HG02571 (cell line): ENCODE data around the gene C1QTNF2.

Source experiments
- ATAC-seq: cut with Tn5 transposase; IDR thresholded peaks from one replicate; pipeline ENCODE4 v1.9.1; 2021; ENCODE audit warnings: mild to moderate bottlenecking, moderate library complexity; ENCODE audit not compliant: unreplicated experiment

The C1QTNF2 gene

DNA sequence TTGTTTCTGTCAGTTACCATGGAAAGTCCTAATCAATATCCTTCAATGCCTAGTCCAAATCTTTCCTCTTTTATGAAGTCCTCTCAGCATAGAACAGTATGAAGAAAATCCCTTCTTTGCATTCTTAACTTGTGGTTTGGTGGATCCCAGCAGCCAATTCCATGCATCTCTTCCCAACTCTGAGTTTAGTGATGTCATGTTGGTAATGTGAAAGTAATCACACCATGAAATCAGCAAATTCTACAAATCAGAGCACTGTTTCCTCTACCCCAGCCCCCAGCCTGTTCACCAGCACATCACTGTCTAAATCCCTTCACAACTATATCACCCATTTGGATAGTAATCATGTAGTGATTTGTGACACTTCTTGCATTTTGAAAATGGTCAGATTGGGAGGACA, 4.7 kb upstream of the C1QTNF2 start:
- ATAC-seq: no peak

DNA sequence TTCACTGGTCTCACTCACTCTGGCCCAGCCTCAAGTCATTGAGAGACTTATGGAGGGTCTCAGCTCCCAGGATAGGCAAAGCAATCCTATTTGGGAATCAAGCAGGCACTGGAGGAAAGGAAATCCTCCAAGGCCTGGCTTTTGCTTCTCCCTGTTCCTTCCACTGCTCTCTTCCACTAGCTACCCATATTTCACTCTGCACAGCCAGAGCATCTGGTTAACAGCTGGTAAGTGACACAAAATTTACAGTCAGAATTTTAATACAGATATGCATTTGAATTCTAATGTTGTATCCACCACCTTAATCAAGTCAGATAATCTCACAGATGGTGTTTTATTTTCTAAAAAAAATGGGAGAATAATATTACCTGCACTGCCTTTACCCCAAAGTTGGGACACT, 868 bp upstream of the C1QTNF2 start:
- ATAC-seq: no peak

DNA sequence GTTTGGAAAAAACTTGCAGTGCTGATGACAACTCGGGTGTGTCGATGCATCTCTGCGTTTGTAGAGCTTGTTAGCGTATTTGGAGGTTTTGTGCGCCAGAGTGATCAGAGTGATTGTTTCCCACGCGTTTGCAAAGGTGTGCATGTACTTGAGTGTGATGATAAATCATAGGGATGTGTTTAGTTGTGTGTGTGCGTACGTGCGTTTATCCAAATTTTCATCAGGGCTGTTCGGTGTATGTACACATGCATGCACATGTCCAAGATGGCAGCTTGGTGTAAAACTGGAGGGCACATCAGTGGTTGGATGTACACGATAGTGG, 248 bp upstream of the C1QTNF2 start:
- no peak for ATAC-seq

DNA sequence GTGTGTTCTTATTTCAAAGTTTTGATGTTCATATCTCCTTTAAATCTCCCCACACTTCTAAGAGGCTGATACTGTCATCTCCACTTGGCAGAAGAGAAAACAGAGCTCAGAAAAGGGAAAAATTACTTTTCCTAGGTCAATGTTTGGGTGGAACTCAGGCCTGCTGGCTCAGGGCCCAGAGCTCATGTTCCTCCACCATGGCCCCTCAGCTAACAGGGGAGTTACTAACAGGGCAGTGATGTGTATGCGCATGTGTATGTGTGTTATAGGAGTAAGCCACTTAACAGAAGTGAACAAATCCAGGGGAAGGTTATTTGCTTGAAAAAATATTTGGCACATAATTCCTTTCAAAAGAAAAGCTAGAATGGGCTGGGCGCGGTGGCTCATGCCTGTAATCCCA, 2.5 kb downstream of the C1QTNF2 start:
- ATAC-seq: no peak

GRCh38 chr5:160367261-160367660, 3.2 kb downstream of the C1QTNF2 start:
- no peak for ATAC-seq

- ATAC-seq: no peak
Measured at GRCh38 chr5:160366230-160366629, 4.2 kb downstream of the C1QTNF2 start.

DNA sequence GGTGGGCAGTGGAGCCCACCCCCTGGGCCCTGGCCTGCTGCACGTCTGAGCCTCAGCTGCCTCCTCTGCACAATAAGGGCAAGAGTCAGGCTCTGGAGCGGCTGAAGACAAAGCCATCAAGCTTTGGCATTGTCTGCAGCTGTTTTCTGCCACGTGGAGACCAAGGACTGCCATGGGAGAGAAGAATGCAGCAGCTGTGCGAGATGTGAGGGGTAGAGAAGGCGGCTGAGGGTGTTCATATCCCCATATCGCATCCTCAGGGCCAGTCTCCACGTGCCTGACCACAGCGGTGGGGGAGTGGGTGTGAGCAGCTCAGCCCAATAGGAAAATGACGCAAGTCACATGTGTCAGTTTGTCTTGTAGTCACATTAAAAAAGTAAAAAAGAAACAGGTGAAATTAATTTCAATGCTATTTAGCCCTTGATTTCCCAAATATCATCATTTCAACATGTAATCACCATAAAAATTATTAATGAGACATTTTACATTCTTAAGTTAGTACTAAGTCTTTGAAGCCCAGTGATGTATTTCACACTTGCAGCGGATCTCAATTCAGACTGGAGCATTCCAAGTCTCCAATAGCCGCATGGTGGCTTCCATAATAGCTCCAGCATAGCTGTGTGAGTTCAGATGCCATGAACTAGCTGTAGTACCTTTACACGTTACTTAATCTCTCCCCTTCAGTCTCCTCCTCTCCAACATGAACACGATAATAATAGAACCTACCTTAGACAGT, 6.6 kb downstream of the C1QTNF2 start:
- ATAC-seq: no peak

DNA sequence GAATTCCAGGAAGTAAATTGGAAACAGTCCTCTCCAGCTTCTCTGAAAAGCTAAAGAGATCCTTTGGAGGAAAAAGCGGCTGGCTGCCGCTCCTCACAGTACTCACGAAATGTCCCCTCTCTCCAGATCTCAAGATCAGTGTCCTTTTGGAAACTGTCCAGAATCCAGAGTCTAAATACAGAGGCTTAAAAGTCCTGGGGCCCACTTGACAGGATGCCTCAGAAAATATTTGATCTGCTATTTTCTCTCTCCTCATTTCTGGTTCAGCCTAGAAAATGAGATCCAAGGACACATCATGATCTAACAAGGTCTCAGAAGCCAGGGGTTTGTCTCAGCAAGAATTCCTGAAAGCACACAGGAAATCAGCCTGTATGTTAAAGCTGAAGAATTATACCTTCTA, 7.2 kb downstream of the C1QTNF2 start:
- no peak for ATAC-seq

DNA sequence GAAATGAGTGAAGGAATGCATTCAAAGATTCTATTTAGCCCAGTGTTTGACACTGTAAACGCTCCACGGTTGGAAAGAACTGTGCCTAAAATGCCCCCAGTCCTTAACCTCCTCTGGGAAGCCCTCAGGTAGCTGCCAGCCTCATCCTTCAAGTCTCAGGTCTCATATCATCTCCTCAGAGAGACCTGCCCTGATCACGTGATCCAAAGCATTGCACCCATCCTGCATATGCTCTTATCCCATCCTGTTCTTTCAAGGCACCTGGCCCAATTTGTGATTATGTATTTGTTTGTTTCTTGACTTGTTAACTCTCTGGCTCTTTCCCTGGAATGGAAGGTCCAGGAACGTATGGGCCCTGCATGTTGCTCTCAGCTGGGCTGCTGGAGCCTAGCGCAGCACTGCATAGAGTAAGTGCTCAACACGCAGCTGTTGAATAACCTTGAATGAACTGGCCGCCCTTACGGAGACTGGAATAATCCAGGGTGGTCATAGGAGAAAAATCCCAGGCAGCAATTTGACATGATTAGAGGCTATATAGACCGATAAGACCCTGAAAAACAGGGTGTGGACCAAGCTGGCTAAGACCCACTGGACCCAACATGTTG, 8.7 kb downstream of the C1QTNF2 start:
- ATAC-seq: no peak

GRCh38 chr5:160360310-160360709, 10.1 kb downstream of the C1QTNF2 start:
- ATAC-seq: no peak

- no peak for ATAC-seq
Measured at GRCh38 chr5:160359816-160360215, 10.6 kb downstream of the C1QTNF2 start.

GRCh38 chr5:160359242-160359641, 11.2 kb downstream of the C1QTNF2 start:
- no peak for ATAC-seq

- no peak for ATAC-seq
Measured at GRCh38 chr5:160357861-160358411, 12.5 kb downstream of the C1QTNF2 start.

DNA sequence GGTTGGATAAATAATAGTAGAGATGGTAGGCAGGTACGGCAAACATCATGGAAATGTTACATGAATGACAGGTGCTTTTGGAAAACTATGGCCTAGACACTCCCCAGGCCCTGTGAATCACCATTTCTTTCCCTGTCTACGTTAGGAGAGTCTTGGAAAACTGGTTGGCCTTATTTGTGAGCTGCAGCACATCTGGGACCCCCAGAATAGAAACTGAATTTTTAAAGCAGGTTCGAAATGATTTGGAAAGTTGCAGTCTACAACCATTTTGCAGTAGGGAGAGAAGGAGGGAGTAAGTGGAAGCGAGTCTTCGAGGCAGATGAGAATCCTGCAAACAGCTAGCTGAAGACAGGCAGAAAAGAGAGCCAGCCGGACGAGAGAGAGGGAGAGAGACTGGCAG, 13.0 kb downstream of the C1QTNF2 start:
- ATAC-seq: no peak

- no peak for ATAC-seq
Measured at GRCh38 chr5:160356550-160357347, 13.7 kb downstream of the C1QTNF2 start.

DNA sequence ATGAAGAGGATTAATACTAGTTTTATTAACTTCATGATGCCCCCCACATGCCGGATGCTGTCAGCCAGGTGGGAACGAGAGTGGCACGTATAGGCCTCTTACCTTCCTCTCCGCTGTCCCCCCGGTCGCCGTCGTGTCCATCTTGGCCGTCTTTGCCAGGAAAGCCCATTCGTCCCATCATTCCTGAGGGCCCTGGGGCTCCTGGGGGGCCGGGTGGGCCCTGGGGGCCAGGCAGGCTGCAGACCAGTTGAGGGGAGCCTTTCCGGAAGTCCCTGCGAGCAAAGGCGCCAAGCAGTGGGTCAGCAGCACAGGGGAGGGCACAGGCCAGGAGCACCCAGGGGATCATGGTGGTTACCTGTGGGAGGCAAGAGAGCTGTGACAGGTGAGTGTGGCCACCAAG, 15.8 kb downstream of the C1QTNF2 start:
- no peak for ATAC-seq

DNA sequence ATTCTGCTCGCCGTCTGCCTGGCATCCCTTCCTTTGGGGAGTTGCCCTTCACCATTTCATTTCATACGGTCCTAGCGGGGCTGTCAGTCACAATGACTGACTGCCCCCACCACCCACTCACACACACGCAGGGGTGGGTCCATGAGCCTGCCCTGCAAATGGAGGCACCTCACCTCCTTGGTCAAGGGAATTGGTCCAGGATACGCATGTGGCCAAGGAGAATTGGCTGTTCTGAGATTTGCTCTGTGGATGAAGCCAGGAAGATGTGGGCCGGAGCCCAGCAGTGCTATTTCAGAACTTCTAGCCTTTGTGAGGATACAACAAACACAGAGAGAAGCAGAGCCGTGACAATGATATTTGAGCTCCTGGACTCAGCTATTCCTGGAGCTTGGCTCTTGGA, 17.0 kb downstream of the C1QTNF2 start:
- ATAC-seq: no peak

DNA sequence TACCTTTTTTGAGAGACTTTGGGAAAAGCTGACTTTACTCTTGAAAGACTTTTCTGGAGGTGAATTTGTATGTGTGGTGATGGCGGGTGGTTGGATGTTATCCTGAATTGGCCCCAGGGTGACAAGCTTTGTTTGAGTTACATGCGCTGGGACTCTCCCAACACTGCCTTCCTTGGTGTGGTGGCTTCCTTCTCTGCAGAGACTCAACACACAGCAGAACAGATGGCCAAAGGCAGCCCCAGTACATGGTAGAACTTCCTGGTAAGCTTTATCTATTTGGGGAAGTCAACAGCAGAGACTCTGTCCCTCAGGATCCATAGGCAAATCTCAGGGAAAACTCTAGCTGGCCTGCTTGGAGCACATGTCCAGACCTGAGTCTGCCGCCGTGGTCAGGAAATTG, 18.1 kb downstream of the C1QTNF2 start:
- ATAC-seq: no peak

- no peak for ATAC-seq
Measured at GRCh38 chr5:160349935-160350303, 20.5 kb downstream of the C1QTNF2 start.

- no peak for ATAC-seq
Measured at GRCh38 chr5:160349249-160349934, 21.0 kb downstream of the C1QTNF2 start.

GRCh38 chr5:160348080-160348479, 22.3 kb downstream of the C1QTNF2 start:
- ATAC-seq: no peak
